GM18507 (cell line): ENCODE measurements around the gene ADGRL2.

Experiments used
- DNase-seq: peaks from one replicate; pipeline ENCODE4 v3.0.0; 2011; ENCODE audit warnings: low read depth; ENCODE audit not compliant: insufficient read length; ENCODE audit errors: extremely low spot score
- FAIRE-seq: peaks from 2 replicates; lab custom pipeline; 2011; peaks lifted over from hg19 to GRCh38; lab: Jason Lieb, UNC

The ADGRL2 gene

DNA sequence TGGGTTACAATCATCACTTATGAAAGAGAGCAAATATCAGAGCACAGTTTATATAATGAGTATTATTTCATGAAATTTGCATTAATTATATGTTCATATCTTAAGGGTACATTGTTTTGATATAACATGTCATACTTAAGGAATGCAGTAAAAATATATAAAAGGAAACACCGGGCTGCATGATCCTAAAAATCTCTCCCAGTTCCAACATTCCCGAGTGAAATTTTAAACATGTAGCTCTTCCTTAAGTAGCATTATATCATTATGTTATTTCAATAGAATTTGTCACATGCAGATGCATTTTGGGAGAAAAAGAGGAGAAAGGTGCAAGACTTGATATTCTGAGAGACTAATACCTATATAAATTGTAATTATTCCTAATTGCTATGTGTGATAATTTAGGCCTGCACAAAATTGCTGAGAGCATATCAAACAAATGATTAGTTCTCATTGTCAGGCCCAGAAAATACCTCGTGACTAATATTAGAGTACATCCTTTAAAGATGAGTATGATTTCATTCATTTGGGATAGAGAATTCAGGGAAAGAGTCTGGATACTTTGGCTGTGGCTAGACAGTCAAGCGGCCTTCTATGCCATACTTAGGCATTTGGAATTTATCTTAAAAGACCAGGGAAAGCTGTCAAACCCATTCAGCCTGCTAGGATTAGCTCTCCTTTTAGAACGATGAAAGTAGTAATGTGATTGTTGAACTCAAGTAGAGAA lies 86.8 kb downstream of the ADGRL2 start:
- FAIRE-seq = no peak
- no peak for DNase-seq

DNA sequence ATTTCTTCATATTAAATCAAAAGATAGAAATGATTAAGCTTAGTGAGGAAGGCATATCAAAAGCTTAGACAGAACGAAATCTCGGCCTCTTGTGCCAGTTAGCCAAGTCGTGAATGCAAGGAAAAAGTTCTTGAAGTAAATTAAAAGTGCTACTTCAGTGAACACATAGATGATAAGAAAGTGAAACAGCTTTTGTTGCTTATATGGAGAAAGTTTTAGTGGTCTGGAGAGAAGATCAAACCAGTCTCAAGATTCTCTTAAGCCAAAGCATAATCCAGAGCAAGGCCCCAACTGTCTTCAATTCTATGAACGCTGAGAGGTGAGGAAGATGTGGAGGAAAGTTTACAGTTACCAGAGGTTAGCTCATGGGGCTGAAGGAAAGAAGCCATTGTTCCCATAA lies 88.4 kb downstream of the ADGRL2 start:
- FAIRE-seq = no peak

DNA sequence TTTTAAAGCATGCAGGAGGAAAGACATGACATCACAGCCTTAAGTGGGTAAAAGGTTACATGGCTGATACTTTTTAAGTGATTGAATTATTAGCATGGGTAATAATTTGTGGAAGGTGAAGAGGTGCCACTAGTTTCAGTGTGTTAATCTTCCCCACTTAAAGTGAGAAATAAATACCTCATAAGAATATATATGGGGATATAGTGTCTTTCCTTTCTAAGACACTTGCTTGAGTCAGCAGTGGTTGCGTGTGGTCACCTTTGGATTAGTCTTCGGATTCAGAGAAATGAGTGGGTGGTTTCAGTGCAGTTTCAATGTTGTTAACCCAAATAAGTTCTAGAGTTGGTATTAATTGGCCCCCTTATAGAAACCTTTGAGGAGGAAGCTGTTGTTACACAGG lies 94.1 kb downstream of the ADGRL2 start:
- DNase-seq = no peak
- FAIRE-seq = no peak

More for the DNA sequence above, 88.4 kb downstream of the ADGRL2 start:
- no peak for DNase-seq

DNA sequence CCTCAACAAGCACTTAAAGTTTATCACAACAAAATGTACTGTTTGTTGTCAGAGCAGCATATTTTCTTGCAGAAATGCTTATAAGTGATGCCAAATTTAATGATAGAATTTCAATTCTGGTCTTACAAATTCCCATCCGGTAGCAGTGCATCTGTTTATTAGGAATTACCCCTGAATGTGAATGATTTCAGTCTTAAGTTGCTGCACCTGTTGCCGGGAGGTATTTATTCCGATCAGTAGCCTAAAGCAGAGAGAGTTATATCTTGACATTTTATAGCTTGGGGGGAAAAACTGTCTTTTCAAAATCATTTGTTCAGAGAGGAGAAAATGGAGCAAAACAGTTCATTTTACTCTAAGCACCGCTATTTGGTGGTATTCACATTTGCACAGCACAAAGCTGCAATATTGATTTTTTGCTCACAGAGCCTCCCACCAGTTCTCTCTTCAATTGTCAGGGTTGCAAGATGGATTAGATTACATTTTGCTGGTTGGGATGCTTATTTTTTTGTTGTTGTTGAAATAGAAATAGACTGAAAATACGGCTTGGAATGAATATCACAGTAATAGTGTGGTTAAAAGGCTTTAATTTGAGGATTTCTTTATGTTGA lies 98.6 kb downstream of the ADGRL2 start:
- FAIRE-seq = no peak
- DNase-seq = no peak

- no peak for FAIRE-seq
- no peak for DNase-seq
Measured at GRCh38 chr1:81907575-81907974, 106.8 kb downstream of the ADGRL2 start.

- FAIRE-seq (no peak), DNase-seq (no peak)
Measured at GRCh38 chr1:81912383-81912782, 111.6 kb downstream of the ADGRL2 start.

GRCh38 chr1:81915937-81916336 lies 115.2 kb downstream of the ADGRL2 start:
- no peak for FAIRE-seq
- DNase-seq = no peak

DNA sequence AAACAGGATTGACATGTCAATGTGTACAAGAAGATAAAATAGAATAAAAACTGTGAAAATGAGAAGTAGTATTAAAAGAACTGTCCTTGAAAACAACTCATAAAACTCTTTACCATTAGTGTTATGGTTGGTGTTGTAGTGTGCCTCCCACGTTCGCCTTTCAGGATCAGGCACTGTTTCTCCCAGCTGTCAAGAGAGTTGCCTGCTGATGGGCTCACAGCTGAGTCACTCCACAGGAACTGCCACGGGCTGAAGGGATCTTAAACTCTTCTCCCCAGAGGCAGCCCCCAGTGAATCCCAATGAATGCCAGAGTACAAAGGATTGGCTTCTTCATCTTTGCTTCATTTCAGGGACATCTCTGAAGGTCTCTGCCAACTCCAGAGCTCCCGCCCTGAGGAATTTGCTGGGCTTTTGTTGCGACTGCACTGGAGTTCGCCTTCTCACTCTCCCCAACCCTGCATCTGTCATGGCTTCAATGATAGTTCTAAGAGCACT lies 119.6 kb downstream of the ADGRL2 start:
- DNase-seq = no peak
- no peak for FAIRE-seq

GRCh38 chr1:81920886-81921285 lies 120.2 kb downstream of the ADGRL2 start:
- no peak for FAIRE-seq
- DNase-seq = no peak

DNA sequence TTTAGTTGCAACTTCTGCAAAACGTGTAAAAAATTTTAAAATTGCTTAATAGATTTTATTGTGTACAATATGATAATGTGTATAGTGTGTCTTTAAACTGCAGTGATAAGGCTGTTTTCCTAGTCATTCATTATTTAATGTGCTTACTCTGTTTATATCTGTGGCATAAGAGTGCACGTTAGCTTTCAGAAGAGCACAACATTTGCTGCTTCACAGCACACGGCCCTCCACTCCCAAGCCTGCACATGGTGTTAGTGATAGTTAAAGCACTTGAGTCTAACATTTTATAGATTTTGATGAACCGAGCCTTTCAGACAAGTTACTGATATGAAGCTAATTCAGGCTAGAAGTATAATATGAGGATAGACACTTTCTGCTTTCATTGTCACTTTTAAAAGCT lies 120.6 kb downstream of the ADGRL2 start:
- FAIRE-seq = no peak
- no peak for DNase-seq

- DNase-seq (no peak), FAIRE-seq (no peak)
Measured at GRCh38 chr1:81921851-81922462, 121.2 kb downstream of the ADGRL2 start.

- FAIRE-seq = no peak
Measured at GRCh38 chr1:81922955-81923354, 122.2 kb downstream of the ADGRL2 start.

DNA sequence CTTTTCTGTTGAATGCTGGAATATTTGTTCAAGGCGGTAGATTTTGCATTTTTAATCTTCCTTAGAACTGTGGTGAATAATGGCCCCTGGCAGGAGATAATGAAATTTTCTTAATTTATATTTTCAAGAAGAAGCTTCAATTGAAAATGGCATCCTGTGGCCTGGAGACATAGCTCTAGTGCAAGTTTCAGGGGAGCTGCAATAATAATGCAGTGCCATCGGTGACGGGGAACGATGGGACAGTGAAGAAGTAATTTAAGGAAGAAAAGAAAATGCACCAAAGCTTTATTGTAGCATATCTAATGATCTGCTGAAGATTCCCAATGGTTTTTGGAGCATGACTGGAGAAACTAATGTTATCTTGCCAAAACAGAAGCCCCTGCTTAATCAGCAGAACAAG lies 128.4 kb downstream of the ADGRL2 start:
- no peak for FAIRE-seq
- no peak for DNase-seq

More at GRCh38 chr1:81922955-81923354, 122.2 kb downstream of the ADGRL2 start:
- DNase-seq = no peak

DNA sequence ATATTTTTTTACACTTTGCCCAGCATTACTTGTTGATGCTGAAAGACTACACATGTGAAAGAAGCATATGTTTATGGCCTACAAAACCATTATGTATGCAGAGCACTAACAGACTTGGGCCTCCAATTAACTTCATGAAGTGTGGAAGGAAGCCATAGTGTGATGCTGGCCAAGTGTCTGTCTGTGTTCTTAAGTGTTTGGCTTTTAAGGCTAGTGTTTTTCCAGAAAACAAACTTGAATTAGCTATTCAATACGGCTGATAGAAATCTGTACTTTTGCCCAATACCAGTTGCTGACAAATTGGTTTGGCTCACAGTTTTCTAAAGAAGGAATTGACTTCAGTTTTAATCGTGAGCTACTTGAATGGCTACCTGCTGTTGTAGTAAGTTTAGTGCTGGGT lies 136.1 kb downstream of the ADGRL2 start:
- no peak for DNase-seq
- FAIRE-seq = no peak

- no peak for DNase-seq
- FAIRE-seq = no peak
Measured at GRCh38 chr1:81937791-81938450, 137.2 kb downstream of the ADGRL2 start.

- DNase-seq (no peak), FAIRE-seq (no peak)
Measured at GRCh38 chr1:81948495-81948894, 147.8 kb downstream of the ADGRL2 start.

GRCh38 chr1:81949421-81949820 lies 148.7 kb downstream of the ADGRL2 start:
- no peak for FAIRE-seq

DNA sequence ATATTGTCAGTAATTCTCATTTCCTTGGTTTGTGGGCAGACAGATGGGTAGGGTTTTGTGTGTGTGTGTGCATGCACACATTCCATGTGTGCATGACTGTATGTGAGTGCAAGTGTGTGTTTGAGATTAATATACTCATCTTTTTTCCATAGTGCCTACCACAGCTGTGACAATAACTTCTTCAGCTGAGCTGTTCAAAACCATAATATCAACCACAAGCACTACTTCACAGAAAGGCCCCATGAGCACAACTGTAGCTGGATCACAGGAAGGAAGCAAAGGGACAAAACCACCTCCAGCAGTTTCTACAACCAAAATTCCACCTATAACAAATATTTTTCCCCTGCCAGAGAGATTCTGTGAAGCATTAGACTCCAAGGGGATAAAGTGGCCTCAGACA lies 149.3 kb downstream of the ADGRL2 start:
- FAIRE-seq = no peak

More at GRCh38 chr1:81949421-81949820, 148.7 kb downstream of the ADGRL2 start:
- no peak for DNase-seq

GRCh38 chr1:81950591-81951244 lies 150.0 kb downstream of the ADGRL2 start:
- FAIRE-seq (no peak), DNase-seq (no peak)

More for the DNA sequence above, 149.3 kb downstream of the ADGRL2 start:
- no peak for DNase-seq
